GM12878 (cell line): ENCODE results near the gene PTPRD. TPM values are rescaled to one million over a fixed set of nuclear protein-coding genes. Genes with fewer than 3 reads are reported as not detected.

ENCODE experiments used
- ATAC-seq: fragments of 200-7000 bp; cut with Tn5 transposase; 3 replicates; pipeline ENCODE4 v1.9.1; 2020; ENCODE audit warnings: mild to moderate bottlenecking, moderate library complexity
- BruUV-seq: library from RNA; stranded (reverse); fragments of 400-500 nt; replicated peaks from 2 replicates; lab custom pipeline; 2021; lab: Mats Ljungman, UMichigan
- CTCF ChIA-PET: fragments of 300-600 bp; sonication (Branson Sonifier 250); formaldehyde crosslinking; extraction: SDS; loops from one replicate; lab custom pipeline; 2021; ENCODE audit warnings: inconsistent platforms; lab: Yijun Ruan, JAX
- POLR2A ChIA-PET: fragments of 350-600 bp; formaldehyde crosslinking; extraction: SDS; loops from one replicate; lab custom pipeline; 2021; ENCODE audit warnings: inconsistent platforms; lab: Charles Lee
- RAD21 ChIA-PET: fragments of 300-600 bp; sonication (Branson Sonifier 250); formaldehyde crosslinking; loops from one replicate; lab custom pipeline; 2023; ENCODE audit warnings: antibody characterized with exemption; ENCODE audit not compliant: unreplicated experiment; lab: Charles Lee
- SMC1A ChIA-PET: fragments of 300-600 bp; sonication (Branson Sonifier 250); formaldehyde crosslinking; loops from one replicate; lab custom pipeline; 2023; ENCODE audit not compliant: unreplicated experiment, uncharacterized antibody; lab: Charles Lee
- DNase-seq: peaks from one replicate; pipeline ENCODE4 v3.0.0-alpha.2; 2011; ENCODE audit warnings: low read depth, low spot score
- FAIRE-seq: peaks from 3 replicates; lab custom pipeline; 2011; peaks lifted over from hg19 to GRCh38; lab: Jason Lieb, UNC
- H2AFZ ChIP-seq: 2 replicates; pipeline ENCODE4 v1.6.0; 2011; ENCODE audit warnings: low read depth, low read length, control low read depth; ENCODE audit not compliant: control insufficient read depth
- H3K27ac ChIP-seq: 2 replicates; pipeline ENCODE4 v1.5.1; 2011; ENCODE audit warnings: control low read depth; ENCODE audit not compliant: control insufficient read depth, insufficient read depth
- H3K27me3 ChIP-seq, 2 experiments: replicated peaks in 1 of 2; 2 replicates each; pipeline versions ENCODE4 v1.6.0 to v1.6.1; 2011; ENCODE audit warnings: low read length in 1 of 2; ENCODE audit not compliant: control insufficient read depth in 2 of 2, insufficient read depth in 2 of 2
- H3K36me3 ChIP-seq, 2 experiments: 2 replicates each; pipeline ENCODE4 v1.5.1; 2011; ENCODE audit warnings: low read length in 1 of 2; ENCODE audit not compliant: control insufficient read depth in 2 of 2, insufficient read depth in 2 of 2
- H3K4me1 ChIP-seq: 2 replicates; pipeline ENCODE4 v1.6.1; 2011; ENCODE audit warnings: mild to moderate bottlenecking, low read length, moderate library complexity, mixed read lengths; ENCODE audit not compliant: control insufficient read depth, insufficient read depth
- H3K4me2 ChIP-seq: 2 replicates; pipeline ENCODE4 v1.6.0; 2011; ENCODE audit warnings: control low read depth; ENCODE audit not compliant: control insufficient read depth, insufficient read depth
- H3K4me3 ChIP-seq: fragments of 200-600 bp; sonication (generic); 2 replicates; pipeline ENCODE4 v1.5.1; 2016
- H3K79me2 ChIP-seq: 2 replicates; pipeline ENCODE4 v1.6.0; 2011; ENCODE audit warnings: low read length; ENCODE audit not compliant: control insufficient read depth, insufficient read depth
- H3K9ac ChIP-seq: 2 replicates; pipeline ENCODE4 v1.8.0; 2011; ENCODE audit warnings: low read length, control low read depth, mixed read lengths; ENCODE audit not compliant: control insufficient read depth, insufficient read depth
- H3K9me3 ChIP-seq: replicated peaks from 3 replicates; pipeline ENCODE4 v1.5.1; 2011; ENCODE audit warnings: mild to moderate bottlenecking, low read length; ENCODE audit not compliant: control insufficient read depth, insufficient read depth
- H4K20me1 ChIP-seq: 2 replicates; pipeline ENCODE4 v1.6.0; 2011; ENCODE audit not compliant: control insufficient read depth, insufficient read depth
- ATF7 ChIP-seq: fragments of 450-650 bp; IDR thresholded peaks from 2 replicates; pipeline ENCODE4 v1.6.1; 2016; ENCODE audit warnings: low read depth, mild to moderate bottlenecking
- CUX1 ChIP-seq: IDR thresholded peaks from 2 replicates; pipeline ENCODE4 v1.6.1; 2012; ENCODE audit warnings: improper control_type of control experiment, low read depth, low read length; ENCODE audit not compliant: insufficient replicate concordance
- E2F4 ChIP-seq: IDR thresholded peaks from 2 replicates; pipeline ENCODE4 v1.6.1; 2012; ENCODE audit warnings: low read depth, low read length, improper control_type of control experiment
- FOXK2 ChIP-seq: fragments of 450-650 bp; IDR thresholded peaks from 2 replicates; pipeline ENCODE4 v1.6.1; 2017; ENCODE audit warnings: mild to moderate bottlenecking, moderate library complexity
- POLR2AphosphoS5 ChIP-seq: IDR thresholded peaks from 2 replicates; pipeline ENCODE4 v1.6.1; 2011; ENCODE audit warnings: mild to moderate bottlenecking, low read length, inconsistent platforms
- SMARCA5 ChIP-seq: fragments of 450-650 bp; IDR thresholded peaks from 2 replicates; pipeline ENCODE4 v1.6.1; 2017; ENCODE audit warnings: mild to moderate bottlenecking
- SPI1 ChIP-seq: IDR thresholded peaks from 2 replicates; pipeline ENCODE4 v1.6.1; 2011; ENCODE audit warnings: low read depth, mild to moderate bottlenecking, low read length, moderate library complexity, borderline replicate concordance; ENCODE audit not compliant: insufficient read depth
- ZBTB33 ChIP-seq: fragments of 450-650 bp; IDR thresholded peaks from 2 replicates; pipeline ENCODE4 v1.6.1; 2017; ENCODE audit warnings: mild to moderate bottlenecking
- WGBS: methylation state at CpG from one replicate; pipeline ENCODE4 v1.1.6; 2016; ENCODE audit warnings: low lambda C conversion rate; ENCODE audit not compliant: insufficient replicate concordance, insufficient coverage; ENCODE audit errors: missing lambda C conversion rate; 5-methylcytosine and 5-hydroxymethylcytosine counted together
- in situ Hi-C: fragments of 300-500 bp; cut with MboI; formaldehyde crosslinking; loops from 9 replicates; pipeline ENCODE4 v1.14.3; 2018; ENCODE audit warnings: mixed read lengths
- intact Hi-C: fragments of 100-400 bp; cut with micrococcal nuclease; formaldehyde crosslinking; loops from one replicate; pipeline ENCODE4 v1.14.2; 2022; ENCODE audit not compliant: unreplicated experiment
- polyA plus RNA-seq, 11 experiments: library from polyadenylated mRNA; depleted of rRNA in 4 of 11; unstranded in 6 of 11; stranded (reverse) in 5 of 11; fragments of >200 nt; fragmentation: Nextera tagmentation in 4 of 11; fragmentation: Illumina TruSeq in 1 of 11; extraction: Ambion mirVana in 4 of 11; extraction: Trizol in 1 of 11; gene quantifications; 1 replicate in 1 of 11; 2 replicates in 10 of 11; pipeline versions ENCODE4 v1.2.1 to v1.2.3, GENCODE V29; 2011 to 2016; ENCODE audit warnings: inconsistent platforms in 2 of 11, missing spikeins in 2 of 11, low read depth in 1 of 11
- total RNA-seq, 4 experiments: library from RNA; depleted of rRNA in 3 of 4; stranded (reverse); fragments of >200 nt in 3 of 4; fragmentation: Illumina TruSeq in 1 of 4; extraction: Trizol in 1 of 4; gene quantifications; 2 replicates each; pipeline versions ENCODE4 v1.2.1 to v1.2.3, GENCODE V29; 2013 to 2021

PTPRD gene
- total and polyA plus RNA-seq, 10 of the 15 experiments (the other 5 are each of a cell fraction or from before 2014, with no cell fraction given), result under 0.01 to 0.05 (median 0.01) TPM; not detected in 7

GRCh38 chr9:8611153-8611552 lies 2001.6 kb downstream of the PTPRD start:
- POLR2A ChIA-PET, result no interaction called here
- no peaks in the 10 kb centered on the region for H3K36me3 ChIP-seq
- WGBS, result 0% methylated on average over 3 of the region's 3 CpGs
- H3K4me1 ChIP-seq, result no peaks in the 10 kb centered on the region
- no TSS peak for BruUV-seq
- no peaks in the 10 kb centered on the region for H3K27me3 ChIP-seq
- TF ChIP-seq ATF7 (peak; percentile 44; the same call in 1 of the 2 replicates), SMARCA5 (no peak)
- intact Hi-C loops (no loop called here), in situ Hi-C loops (no loop called here)
- H3K4me3 ChIP-seq, result no peak overlapping the region
- no peak overlapping the region for H3K27ac ChIP-seq
- CTCF ChIA-PET, result no interaction called here
- H3K79me2 ChIP-seq, result no peaks in the 10 kb centered on the region
- FAIRE-seq (no peak), ATAC-seq (no peak), DNase-seq (no peak)
- H2AFZ ChIP-seq, result no peak overlapping the region
- no peak overlapping the region for H3K4me2 ChIP-seq
- no peaks in the 10 kb centered on the region for H3K9me3 ChIP-seq
- H3K9ac ChIP-seq, result no peak overlapping the region
- H4K20me1 ChIP-seq, result no peaks in the 10 kb centered on the region
- SMC1A ChIA-PET, result interaction anchor here (0.9 kb wide), 1 partner anchor 8 kb away, joined by 3 read pairs; no protein-coding TSS in a partner anchor
- RAD21 ChIA-PET, result no interaction called here

- 13% methylated on average over 3 of the region's 3 CpGs for WGBS
- Histone ChIP-seq H3K27me3 (no peaks in the 10 kb centered on the region), H3K79me2 (no peaks in the 10 kb centered on the region), H3K4me2 (no peak overlapping the region), H3K27ac (no peak overlapping the region), H2AFZ (no peak overlapping the region), H3K4me3 (no peak overlapping the region), H3K9ac (no peak overlapping the region), H3K4me1 (no peaks in the 10 kb centered on the region), H3K36me3 (no peaks in the 10 kb centered on the region), H3K9me3 (no peaks in the 10 kb centered on the region), H4K20me1 (no peaks in the 10 kb centered on the region)
- DNase-seq (no peak), ATAC-seq (no peak), FAIRE-seq (no peak)
- intact Hi-C loops (no loop called here), in situ Hi-C loops (no loop called here)
- POLR2A ChIA-PET, result no interaction called here
- no TSS peak for BruUV-seq
- SMC1A ChIA-PET, result interaction anchor here (0.9 kb wide), 1 partner anchor 9 kb away, joined by 3 read pairs; no protein-coding TSS in a partner anchor
- RAD21 ChIA-PET, result no interaction called here
- CTCF ChIA-PET, result no interaction called here
- TF ChIP-seq E2F4 (no peak), ZBTB33 (no peak), POLR2AphosphoS5 (no peak), CUX1 (no peak), FOXK2 (no peak), SPI1 (no peak)
Observed at GRCh38 chr9:8610256-8610655, 2002.5 kb downstream of the PTPRD start.
